GM21447 (cell line): ENCODE data around the gene SEC22B.
"Not testable (repeated sequence)": the region's sequence is repeated elsewhere in the genome, so short reads cannot be mapped to it uniquely, and the experiment has no call there.

Source experiments
- ATAC-seq: cut with Tn5 transposase; IDR thresholded peaks from one replicate; pipeline ENCODE4 v1.9.1; 2021; ENCODE audit not compliant: unreplicated experiment

Gene SEC22B

DNA sequence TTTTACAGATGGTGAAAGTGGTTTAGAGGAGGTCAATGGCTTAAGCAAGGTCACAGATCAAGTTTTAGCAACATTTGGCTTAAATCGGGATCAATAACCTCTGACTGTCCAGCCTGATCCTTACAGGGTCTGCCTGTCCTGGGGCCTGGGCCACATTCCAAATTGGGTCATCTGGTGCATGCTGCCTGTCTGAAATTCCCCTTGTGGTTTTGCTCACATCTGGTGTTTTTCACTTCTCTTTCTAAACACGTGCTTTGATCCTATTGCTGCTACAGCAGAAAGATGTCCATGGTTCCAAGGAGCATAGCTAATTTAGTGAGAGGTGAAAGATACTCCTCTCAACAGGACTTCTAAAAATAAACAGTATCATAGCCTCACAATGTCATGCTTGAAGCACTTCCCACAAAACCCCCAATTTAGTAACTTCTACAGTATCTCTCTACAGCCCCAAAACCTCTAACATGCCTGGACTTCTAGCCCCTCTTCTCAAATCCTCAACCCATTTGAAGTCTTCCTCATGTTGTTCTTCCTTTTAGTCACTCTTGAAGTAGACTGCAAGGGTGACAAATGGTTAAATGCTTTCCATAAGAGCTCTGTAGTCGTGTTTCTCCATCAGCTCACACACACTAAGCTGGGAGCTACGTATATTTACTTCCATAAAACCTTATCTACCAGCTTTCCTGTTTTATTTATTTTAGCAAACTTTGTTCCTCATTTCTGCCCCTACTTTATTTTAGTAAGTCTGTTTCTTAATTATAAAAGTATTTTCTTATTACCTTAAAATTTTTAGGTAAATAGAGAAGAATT lies 58.7 kb downstream of the SEC22B start:
- ATAC-seq = peak; percentile 68

DNA sequence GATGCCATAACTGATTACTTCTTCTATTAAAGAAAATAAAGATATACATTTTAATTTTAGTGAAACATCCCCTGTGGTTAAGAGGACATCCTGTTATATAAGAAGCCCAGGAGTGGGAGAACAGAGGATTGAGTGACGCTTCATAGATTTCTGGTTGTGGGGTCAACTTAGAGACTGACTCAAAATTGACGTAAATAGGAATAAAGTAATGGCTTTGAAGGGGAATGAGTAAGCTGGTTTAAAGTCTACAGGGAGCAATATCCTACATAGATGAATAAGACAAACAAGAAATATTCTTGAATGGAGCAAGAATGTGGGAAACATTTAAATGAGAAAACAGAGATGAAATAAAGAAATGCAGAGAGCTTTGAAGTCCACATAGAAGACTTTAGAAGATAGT lies 60.2 kb downstream of the SEC22B start:
- ATAC-seq = not testable (repeated sequence)

DNA sequence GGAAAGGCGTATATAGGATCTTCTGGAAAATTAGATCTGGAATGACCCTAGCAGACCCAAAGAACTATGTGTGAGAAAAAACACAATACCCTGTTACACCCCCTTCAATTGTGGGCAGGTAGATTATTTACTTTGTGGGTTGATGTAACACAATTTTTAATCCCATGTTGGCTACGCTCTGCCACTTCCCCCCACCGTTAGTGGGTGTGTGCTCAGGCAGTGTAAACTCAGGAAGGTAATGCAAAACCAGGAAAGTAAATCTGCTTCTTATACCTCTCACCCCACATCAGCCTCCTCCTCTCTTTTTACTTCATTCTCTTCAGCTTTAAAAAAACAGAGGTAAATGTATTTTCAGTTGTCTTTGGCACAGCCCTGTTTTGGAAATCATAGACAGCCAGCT lies 63.2 kb downstream of the SEC22B start:
- not testable (repeated sequence) for ATAC-seq

- not testable (repeated sequence) for ATAC-seq
Measured at GRCh38 chr1:120112212-120112611, 64.1 kb downstream of the SEC22B start.

DNA sequence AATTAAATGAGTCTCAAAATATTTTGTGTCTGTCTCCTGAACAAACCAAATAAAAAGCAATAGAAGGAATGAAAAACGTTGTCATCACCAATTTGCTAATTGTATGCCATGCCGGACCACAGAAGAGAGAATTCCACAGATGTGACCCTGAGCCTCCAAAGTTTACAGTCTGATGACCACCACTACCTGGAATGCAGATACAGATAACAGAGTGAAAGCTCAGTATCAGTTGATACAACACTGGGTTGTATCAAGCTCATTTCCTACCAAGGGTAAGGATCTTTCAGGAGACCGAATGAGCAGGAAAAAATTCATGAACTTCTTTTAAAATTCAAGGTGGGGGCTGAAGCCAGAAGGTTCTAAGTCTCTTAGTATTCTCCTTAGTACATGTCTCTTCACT lies 64.5 kb downstream of the SEC22B start:
- not testable (repeated sequence) for ATAC-seq

GRCh38 chr1:120111008-120111407 lies 65.3 kb downstream of the SEC22B start:
- not testable (repeated sequence) for ATAC-seq

DNA sequence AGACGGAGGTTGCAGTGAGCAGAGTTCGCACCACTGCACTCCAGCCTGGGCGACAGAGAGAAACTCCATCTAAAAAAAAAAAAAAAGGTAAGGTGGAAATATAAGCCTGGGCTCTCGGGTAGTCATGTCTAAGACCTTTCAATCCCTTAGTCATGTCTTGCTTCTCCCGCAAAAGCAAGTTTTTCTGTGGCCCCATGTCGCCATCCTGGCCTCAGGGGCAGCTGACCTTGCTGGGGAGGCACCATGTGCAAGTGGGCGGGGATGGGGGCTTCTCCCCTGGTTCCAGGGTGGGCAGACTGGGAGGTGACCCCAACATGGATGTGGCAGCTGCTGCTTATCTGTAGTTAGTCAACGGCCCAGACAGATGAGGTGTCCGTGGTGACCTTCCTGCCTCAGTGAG lies 66.7 kb downstream of the SEC22B start:
- not testable (repeated sequence) for ATAC-seq

- ATAC-seq = not testable (repeated sequence)
Measured at GRCh38 chr1:120109180-120109579, 67.1 kb downstream of the SEC22B start.

GRCh38 chr1:120105288-120105687 lies 71.0 kb downstream of the SEC22B start:
- ATAC-seq = not testable (repeated sequence)

GRCh38 chr1:120103768-120104167 lies 72.6 kb downstream of the SEC22B start:
- not testable (repeated sequence) for ATAC-seq

- not testable (repeated sequence) for ATAC-seq
Measured at GRCh38 chr1:120101593-120101992, 74.7 kb downstream of the SEC22B start.
